Epidermal melanocyte (primary cell): ENCODE data around the gene KDR.

Source experiments
- DNase-seq: peaks from one replicate; pipeline ENCODE4 v3.0.0; 2011; ENCODE audit warnings: low spot score; ENCODE audit not compliant: insufficient read length

The KDR gene

DNA sequence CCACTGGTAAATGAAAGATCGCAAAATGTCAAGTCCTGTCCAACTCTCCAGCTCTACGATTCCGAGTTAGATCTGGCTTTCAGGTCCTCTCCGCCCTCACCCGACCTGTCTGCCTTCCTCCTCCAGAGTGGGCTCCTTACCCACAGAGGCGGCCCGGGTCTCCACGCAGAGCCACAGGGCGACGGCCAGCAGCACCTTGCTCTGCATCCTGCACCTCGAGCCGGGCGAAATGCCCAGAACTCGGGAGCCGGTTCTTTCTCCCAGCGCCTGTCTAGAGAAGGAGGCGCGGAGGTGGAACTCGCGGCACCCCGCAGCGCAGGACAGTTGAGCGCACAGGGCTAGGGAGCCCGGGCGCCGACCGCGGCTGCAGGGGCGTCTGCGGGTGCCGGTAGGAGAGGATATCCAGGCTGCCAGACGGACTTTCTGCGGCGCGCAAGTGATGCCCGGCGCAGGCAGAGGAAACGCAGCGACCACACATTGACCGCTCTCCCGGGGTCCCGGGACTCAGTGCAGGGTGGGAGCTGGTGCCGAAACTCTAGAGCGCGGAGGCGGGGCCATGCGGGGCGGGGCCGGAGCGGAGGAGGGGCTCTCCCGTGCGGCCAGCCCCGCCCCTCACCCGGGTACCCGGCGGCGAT is at the start of gene KDR:
TSS of gene KDR (minus strand) at position 509 of the 635 bp plus-strand sequence. CDS start at position 207, 302 bp downstream.
- no peak for DNase-seq

DNA sequence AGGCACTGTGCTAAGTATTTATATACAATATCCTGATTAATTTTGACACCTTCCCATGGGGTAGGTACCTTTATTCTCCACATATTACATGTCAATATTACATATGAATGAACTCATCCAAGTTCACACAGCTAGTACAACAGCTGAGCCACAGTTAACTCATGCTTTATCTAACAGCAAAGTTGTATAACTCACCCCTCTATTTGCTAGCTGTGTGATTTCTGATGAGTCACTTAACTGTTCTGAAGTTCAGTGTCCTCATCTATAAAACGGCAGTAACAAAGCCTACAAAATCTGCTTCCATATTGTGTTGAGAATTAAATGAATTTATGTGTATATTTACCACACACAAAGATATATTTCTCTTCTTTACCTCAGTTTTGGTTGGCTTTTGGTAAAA is 48.2 kb upstream of the KDR start:
- DNase-seq, result no peak

DNA sequence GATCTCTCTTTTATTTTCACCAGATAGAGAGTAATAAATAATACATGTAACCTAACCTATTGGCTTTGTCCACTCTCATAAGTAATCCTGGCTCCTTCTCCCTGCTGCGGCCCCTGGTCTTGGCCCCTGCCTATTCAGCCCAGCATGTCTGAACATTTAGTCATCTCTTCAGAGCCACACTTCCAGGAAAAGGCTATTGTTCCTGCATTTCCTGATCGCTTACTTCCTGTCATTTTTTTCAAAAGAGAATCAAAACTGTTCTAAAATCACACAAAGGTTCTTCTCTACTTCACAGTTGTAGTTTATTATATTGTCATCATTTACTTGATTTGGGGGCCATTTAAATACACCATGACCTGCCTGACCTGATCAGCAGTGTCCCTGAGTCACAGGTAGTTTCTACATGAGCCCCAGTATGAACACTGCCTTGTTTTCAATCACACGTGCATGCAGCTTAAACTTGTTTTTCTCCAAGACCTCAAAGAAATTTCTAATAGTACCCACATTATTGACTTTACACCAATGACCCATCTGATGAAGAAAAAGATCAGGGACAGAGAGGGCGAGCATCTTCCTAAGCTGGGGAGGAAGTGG is 47.4 kb upstream of the KDR start:
- DNase-seq, result no peak

DNA sequence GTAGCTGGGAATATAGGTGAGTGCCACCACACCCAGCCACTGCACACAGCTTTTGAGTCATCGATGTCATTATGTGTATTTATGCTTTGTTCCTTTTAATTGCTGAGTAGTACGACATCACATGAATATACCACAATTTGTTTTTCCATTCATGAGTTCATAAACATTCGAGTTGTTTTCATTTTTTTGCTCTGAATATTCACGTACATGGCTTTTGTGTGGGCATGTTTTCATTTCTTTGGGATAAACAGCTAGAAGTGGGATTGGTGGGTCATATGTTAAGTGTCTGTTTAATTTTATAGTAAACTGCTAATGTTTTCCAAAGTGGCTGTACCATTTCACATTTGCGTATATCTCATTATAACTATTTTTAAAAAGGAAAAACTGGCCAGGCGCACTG is 45.1 kb upstream of the KDR start:
- no peak for DNase-seq

DNA sequence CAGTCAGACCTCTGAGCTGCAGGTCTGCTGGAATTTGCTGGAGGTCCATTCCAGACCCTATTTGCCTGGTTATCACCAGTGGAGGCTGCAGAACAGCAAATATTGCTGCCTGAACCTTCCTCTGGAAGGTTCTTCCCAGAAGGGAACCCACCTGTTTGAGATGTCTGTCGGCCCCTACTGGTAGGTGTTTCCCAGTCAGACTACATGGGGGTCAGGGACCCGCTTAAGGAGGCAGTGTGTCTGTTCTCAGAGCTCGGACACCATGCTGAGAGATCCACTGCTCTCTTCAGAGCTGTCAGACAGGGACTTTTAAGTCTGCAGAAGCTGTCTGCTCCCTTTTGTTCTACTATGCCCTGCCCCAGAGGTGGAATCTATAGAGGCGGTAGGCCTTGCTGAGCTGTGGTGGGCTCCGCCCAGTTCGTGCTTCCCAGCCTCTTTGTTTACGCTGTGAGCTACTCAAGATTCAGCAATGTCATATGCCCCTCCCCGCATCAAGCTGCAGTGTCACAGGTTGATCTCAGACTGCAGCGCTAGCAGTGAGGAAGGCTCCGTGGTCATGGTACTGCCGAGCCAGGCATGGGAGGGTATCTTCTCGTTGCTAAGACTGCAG is 44.1 kb upstream of the KDR start:
- no peak for DNase-seq

DNA sequence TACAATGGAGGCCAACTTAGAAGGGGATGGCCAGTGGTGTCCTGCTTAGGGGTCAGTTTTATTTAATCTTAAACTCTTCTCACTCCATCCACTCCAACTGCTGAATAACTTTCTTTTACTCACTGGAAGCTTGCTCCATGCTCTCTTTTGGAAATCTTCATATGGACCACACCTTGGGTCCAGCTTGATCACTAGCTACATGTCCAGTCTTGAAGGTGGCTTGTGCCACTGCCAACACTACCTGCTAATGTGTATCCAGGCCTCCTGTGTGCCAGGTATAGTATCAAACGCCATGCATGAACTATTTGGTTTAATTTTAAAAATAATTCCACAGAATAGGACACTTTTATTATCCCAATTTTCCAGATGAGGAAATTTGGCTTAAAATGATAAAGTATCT is 37.0 kb upstream of the KDR start:
- DNase-seq, result no peak

DNA sequence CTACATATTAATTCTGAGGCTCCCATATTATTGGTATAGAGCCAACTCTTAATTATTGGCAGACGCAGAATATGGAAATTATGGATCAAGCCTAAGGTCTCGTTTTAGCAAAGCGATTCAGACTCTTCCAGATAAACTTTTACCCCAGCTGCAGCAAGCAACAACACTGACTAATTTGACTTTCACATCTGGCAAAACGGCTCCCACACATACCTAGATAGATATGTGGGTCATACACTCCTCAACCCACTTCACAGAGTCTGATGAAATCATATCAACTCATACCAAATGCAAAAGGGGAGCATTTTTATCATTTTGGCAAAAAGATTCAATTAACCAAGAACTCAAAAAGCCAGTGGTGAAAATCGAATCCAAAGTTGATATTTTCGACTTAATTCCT is 36.3 kb upstream of the KDR start:
- no peak for DNase-seq

DNA sequence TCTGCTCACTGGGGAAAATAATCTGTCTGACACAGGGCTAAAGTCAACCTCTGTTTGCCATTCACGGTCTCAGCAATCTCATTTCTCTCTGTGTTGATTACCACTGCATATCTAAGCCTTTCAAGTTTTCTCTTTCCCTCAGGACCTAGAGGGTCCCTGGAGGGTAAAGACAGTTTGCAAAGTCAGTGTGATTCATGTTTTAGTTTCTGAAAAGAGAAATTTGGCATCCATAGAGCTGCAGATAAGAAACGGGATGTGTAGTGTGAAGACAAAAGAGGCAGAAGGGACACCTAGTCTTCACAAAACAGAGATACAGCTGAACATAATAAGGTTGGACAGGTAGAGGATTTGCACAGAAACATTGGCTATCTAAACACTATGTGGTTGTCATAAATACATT is 34.5 kb upstream of the KDR start:
- no peak for DNase-seq

DNA sequence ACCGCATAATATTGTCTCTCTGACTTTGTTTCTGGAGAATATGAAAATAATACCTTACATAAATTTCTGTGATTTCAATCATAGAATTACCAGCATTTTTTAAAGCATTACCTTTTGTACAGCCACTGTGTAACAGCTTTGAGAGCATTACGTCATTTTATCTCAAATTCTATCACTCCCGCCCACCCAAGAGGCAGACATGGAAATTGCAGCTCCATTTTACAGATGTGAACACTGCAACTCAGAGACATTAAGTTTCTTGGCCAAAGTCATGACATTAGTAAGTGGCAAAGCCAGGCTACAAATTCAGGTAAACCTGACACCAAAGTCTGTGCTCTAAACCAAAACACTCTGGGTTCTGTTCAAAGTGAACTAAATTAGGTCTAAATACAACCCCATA is 33.6 kb upstream of the KDR start:
- DNase-seq, result no peak

DNA sequence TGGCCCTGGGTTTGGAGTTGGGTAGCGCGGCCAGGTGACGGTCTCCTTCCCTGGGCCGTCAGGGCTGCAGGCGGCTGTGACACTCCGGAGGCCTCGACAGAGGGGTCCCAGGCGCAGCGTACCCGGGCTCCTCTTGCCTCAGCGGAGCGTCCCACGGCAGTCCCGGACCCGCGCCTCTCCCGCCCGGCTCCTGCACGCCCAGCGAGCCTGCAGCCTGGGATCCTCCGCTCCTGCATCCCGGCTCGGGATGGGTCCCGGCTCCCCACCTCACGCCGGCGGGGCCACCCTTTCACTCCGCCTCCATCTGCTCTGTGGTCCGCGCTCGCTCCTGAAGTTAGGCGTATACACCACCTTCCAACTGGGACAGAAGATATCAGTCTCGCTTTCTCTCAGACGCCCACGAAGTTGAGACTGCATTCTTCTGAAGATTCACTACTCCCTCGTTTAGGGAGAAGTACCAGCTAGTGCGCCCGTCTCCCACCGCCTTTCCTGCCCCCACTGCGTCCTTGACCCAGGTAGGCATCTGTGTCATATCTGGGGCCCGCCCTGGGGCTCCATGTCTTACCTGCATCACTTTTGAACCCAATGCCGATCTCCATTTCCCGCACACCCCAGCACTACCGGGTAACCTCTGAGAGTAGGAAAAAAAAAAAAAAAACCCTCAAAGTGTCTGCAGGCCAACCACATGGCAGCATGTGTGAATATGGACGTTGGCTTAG is 32.3 kb upstream of the KDR start:
- DNase-seq, result no peak

DNA sequence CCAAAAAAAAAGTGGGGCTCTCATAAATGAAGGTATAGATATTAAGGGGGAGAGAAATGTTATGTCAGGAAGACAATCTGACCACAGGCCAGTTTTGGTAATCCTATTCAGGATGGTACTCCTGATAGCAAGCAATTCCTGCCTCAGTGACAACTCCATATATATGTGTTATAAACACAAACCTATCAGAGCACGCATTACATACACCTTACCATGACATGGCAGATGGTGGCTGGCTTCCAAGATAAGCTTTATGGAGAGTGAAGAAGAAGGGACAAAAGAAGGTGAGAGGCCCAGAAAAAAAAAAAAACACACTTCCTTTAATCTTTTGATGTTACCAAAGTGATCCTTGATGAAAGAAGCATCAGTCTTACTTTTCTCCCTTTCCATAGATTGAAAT is 29.5 kb upstream of the KDR start:
- DNase-seq, result no peak

DNA sequence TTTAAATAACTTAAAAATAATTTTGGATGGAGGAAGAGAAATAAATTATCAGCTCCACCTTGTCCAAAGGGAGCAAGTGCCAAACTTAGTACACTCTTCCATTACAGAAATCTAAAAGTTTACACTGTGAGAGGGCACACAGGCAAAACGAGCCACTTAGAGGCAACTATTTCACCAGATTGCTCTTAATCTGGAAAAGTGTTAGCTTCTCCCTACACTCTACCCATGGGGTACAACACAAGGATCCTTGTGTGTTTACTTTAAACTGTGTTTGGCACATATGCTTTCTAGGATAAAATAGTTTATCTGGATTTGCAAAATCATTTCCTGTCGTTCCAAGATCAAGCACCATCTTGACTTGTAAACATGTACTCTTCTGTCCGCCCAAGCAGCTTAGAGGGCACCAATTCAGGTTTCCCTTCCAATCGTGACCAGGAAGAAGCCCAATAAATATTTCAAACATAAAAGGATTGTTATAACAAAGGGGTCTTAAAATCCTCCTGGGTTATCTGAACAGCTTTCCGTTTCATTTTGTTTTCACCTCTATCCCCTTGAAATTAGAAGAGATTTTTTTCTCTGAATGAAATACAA is 29.0 kb upstream of the KDR start:
- no peak for DNase-seq

DNA sequence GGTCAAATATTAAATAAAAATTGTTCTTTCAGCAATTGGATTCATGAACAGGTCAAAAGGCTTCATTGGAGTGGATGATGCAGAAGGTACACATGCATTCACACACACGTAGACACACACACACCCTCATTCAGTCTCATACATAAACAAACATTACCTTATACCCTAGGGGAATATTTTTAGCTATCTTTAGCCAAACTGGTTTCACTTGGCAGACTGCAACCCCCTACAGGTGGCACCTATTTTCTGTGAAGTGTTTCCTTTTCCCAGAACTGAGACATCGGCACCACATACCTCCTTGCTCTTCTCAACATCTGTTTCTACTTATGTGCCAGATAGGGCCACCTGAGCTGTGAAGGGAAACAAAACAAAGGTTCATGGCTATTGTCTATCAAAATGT is 18.5 kb upstream of the KDR start:
- no peak for DNase-seq

DNA sequence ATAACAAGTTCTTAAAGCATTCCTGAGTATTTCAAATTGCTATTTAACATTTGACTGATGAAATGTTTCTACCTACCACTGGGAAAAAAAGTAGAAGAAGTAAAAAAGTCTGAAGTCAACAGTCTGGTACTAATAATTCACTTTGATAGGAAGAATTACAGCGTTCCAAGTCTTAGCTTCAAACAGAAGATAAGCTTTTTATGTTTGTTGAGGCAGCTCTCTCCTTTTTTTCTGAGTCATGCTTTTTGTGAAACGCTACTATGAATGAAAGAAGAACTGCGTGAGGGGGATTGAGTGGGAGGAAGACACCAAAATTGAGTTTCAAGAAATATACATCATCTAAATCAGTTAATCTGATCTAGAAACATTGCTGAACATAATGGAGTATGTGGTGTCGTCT is 13.0 kb upstream of the KDR start:
- DNase-seq, result no peak

DNA sequence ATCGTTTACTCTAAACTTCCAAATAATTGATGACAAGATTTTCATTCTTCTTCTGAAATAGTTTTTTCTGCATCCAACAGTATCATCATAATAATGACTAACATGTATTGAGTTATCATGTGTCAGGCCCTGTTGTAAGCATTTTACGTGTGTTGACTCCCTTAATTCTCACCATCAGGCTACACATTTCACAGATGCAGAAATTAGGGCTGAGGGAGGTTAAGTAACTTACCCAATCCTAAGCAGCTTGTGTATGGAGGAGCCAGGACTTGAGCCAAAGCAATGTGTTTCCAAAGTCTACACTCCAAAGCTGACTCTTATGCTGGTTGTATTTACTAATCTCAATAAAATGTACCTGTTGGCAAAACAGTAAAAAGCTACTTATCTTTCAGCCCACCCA is 11.2 kb upstream of the KDR start:
- DNase-seq, result no peak

DNA sequence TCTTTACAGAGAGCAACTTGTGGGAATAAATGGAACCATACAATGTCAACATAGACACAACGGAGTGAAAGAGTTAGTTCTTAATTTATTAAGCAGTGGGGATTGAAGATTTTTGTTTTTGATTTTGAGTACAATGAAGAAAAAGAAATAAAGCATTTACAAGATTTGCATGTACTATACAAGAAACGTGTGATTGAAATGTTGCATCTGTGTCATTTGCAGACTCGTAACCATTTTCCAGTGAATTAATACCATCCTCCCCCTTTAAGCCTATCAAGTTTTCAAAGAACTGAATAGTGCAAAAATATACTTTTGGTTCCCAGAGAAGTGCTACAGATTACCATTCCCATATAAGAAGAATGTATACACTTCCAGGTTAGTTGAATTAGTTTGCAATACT is 8.6 kb upstream of the KDR start:
- DNase-seq, result no peak

DNA sequence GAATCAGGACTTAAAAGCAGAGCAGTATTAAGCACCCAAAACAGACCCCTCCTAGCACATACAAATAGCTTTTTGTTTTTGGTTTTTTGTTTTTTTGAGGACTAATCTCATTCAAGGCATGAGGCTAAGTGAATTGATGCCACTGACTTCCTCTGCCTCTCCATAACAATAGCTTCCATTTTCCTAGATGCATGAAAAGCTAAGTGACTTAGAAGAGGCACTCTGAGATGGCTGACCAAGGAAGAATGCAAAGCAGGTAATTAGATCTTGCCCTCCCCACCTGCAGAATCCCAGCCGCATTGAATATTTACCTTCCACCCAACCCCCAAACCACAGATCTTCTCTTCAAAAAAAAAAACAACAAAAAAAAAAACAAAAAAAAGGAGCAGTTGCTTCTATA is 7.4 kb upstream of the KDR start:
- no peak for DNase-seq

DNA sequence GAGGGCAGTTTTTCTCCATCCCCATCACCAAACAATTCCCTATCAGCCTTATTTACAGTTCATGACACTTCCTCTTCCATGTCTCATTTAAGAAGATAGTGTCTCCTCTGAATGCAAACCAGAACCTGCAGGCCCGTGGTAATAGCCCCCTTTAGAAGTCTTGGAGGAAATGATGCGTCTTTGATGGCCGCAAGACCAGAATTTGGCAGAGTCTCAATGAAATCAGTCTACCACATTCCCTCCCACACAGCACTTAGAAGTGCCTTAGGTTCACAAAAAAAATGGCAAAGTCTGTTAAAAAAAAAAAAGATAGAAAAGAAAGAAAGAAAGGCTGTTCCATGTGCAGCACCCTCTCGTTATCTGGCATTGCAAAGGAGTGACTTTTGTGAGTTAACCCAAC is 2.1 kb upstream of the KDR start:
- DNase-seq, result no peak

DNA sequence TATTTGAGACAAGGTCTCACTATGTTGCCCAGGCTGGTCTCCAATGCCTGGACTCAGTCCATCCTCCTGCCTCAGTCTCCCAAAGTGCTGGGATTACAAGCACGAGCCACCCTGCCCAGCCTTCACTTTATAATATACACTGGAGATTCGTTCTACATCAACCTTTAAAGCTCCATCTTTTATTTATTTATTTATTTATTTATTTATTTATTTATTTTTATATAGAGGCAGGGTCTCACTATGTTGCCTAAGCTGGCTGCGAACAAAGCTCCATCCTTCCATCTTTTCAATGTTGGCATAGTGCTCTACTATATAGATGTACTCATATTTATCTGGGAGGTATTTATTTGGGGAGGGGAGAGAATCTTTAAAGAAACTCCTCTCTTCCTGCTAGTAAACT is 1.7 kb upstream of the KDR start:
- no peak for DNase-seq

DNA sequence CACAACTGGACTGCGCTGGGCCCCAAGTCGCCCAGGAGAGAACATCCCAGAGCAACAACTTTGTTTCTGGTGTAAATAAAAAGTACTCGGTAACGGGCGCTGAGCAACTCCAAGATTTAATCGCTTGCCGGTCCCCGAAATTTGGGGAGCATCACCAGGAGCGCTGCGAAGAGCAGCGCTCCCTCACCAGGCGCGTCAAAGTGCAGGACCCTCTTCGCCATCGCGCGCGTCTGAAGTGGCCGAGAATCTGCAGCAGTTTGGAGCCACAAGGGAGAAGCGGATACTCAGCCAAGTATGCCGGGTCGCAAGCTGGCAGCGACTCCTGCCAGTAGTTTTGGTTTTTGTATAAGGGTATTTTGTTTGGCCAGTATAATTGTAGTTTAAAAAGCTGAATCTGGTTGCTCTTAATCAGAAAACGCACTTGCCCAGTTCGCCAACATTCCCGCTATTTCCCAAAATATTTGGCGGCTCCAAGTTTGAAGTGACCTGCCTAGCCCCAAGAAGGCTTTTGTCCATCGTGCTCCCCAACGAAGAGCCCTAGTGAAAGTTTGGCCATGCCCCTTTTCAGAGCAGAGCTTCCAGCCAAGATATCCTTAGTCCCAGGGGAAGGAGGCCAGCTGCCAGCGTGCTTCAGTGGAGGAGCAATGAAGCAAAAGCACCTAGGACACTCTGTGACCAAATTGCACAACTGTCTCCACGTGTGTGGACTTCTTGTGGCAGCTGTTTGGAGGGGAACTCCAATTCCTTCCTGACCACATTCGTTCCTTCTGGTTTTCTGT is 557 bp upstream of the KDR start:
- DNase-seq, result no peak

DNA sequence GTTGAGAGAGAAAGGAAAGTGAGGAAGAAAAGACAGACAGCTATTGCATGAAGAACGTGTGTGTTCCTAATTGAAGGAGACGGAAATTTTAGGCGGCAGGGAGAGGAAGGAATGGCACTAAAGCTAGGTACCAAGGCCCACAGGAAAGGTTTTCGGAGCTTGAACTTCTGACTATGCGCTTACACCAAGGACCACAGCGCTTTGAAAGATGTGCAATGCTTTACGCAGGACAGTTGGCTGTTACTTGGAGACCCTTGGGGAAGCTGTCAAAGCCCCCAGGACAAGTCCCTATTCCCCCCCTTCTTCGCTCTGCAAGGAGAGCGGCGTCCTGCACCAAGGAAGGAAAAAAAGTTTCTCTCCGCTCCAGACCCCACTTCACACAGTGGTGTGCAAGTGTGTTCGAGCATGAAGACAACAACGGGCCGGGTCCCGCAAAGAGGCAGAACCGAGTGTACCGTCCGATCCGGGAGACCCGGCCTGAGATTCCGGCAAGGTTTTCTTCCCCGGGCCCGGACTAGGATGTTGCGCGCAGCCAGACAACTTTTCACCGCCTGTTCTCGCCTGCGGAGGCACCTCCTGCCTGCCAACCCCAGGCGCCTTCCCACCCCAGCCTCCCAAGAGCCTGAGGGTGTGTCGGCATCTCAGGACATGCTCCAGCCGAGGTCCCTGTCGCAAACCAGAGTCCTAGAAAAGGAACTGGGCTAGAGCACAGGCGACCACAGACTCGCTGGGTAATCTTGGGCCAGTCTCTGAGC is 896 bp downstream of the KDR start:
- DNase-seq, result no peak
